GM21723 (cell line): ENCODE measurements around the gene TPRG1L.

Experiments used
- ATAC-seq: cut with Tn5 transposase; IDR thresholded peaks from one replicate; pipeline ENCODE4 v1.9.1; 2021; ENCODE audit warnings: mild to moderate bottlenecking, moderate library complexity; ENCODE audit not compliant: unreplicated experiment

The TPRG1L gene

GRCh38 chr1:3659093-3659492, 34.3 kb downstream of the TPRG1L start:
- ATAC-seq = no peak

GRCh38 chr1:3660704-3661103, 35.9 kb downstream of the TPRG1L start:
- ATAC-seq = no peak

DNA sequence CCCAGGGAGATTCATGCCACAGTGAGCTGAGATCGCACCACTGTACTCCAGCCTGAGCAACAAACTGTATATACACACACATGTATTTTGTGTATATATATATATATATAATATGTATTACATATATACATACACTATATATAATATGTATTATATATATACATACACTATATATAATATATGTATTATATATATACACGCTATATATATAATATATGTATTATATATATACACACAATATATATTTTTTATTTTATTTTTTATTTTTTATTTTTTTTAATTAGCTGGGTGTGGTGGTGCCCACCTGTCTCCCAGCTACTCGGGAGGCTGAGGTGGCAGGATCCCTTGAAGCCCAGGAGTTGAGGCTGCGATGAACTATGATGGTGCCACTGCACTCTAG, 36.8 kb downstream of the TPRG1L start:
- ATAC-seq = no peak

- ATAC-seq = no peak
These were observed 37.4 kb downstream of the TPRG1L start for GRCh38 chr1:3662080-3662671.

DNA sequence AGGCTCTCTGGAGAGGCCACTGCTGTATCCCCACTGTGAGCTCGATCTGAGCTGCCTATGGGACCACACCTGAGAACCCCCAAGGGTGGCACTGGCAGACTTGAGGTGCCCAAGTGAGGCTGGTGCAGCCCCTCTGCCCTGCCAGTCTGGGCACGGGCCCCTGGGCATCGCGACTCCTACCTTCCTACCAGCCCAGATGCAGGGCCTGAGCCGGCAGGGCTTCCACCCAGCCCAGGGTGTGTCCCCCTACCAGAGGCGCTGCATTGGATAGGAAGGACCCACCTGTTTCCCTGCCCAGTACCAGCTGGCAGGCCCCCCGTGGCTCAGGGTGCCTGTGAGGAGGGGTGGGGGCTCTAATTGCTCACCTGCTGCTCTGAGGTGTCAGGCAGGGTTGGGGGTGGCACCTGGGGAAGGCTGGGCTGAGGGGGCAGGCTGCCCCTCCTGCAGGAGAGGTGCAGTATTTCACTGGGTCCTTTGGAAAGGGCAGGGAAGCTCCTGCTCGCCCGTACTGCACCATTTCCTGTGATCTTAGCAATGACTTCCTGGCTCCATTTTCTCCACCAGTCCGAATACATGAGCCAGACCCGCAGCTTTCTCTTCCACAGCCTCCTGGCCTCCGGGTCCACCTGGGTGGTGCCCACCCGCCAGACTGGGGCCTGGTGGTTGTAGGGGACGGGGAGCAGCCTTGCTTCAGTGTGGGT, 39.3 kb downstream of the TPRG1L start:
- ATAC-seq = no peak

DNA sequence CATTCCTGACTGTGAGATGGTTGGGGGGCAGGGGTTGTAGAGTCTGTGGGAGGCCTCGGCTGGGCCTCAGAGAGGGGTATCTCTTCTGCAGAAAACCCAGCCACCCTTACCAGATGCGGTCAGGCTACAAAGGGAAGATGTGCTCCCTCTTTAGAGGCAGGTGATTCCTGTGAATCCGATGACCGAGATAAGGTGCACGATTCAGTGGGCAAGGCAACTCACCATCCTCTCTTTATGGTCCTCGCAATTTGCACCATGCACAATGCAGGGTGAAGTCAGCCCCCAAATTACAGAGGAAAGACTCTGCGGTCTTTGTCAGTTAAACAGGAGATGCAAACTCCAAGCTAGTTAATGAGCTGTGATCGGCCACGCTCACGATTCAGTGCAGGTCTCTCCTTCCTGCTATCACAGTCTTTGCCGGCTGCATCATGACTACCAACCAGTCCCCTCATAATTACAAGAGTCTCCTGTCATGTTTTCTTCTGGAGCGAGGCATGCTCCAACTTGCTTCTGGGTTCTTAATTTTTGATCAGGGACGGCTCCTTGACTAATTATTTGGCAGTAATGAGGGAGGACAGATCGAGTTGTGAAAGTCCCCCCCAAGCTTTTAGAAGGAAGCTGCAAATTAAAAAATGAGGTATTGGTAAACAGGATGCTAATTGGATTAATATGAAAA, 40.0 kb downstream of the TPRG1L start:
- ATAC-seq = no peak

- ATAC-seq = no peak
These were observed 43.3 kb downstream of the TPRG1L start for GRCh38 chr1:3668148-3668547.

DNA sequence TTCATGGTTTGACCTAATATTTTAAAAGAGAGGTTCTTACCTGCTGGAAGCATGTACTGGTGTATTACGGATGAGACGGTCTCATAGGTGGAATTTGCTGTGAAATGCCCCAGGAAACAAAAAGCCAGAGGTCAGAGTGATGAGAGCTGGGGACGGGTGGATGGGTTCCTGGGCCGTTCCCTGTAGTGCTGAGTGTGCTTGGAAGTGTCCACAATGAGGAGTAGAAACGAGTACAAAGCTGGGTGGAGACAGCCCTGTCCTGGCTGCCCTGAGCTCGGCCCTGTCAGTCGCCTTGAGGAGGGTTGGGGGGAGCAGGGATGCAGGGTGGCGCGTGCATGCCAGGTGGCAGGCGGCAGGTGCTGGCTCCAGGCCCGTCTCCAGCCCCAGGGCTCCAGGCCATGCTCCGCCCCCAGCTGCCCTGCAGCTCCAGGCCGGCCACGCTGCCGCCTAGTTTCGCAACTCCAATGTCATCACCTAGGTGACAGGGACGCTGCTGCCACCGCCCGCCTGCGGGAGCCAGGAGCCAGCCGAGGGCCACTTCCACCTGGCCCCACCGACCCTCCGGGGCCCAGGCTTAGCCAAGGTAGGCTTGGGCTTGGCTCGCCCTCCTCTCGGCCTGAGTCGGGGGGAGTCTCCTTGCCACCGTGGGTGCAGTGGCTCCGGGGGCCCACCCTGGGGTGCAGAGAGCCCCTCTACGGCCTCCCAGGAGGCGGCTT, 43.9 kb downstream of the TPRG1L start:
- no peak for ATAC-seq

GRCh38 chr1:3669421-3669821, 44.6 kb downstream of the TPRG1L start:
- ATAC-seq = no peak

DNA sequence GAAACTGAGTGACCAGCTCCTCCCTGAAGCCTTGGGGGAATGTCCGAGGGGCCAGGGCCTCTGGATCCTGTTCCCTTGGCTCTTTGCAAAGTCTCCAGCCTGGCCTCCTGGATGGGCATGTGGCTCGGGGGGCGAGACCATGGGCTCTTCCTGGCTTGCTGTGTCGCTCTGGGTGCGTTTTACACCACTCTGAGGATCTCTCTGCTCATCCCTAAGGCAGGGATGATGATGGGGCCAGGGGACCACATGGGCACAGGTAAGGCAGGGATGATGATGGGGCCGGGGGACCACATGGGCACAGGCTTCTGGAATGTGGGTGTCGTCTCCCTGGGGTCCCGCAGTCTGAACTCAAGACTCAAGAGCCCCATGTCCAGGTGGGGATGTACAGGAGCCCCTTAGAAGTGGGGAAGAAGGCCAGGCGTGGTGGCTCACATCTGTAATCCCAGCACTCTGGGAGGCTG, 45.2 kb downstream of the TPRG1L start:
- ATAC-seq = no peak

- no peak for ATAC-seq
These were observed 46.0 kb downstream of the TPRG1L start for GRCh38 chr1:3670823-3671265.

DNA sequence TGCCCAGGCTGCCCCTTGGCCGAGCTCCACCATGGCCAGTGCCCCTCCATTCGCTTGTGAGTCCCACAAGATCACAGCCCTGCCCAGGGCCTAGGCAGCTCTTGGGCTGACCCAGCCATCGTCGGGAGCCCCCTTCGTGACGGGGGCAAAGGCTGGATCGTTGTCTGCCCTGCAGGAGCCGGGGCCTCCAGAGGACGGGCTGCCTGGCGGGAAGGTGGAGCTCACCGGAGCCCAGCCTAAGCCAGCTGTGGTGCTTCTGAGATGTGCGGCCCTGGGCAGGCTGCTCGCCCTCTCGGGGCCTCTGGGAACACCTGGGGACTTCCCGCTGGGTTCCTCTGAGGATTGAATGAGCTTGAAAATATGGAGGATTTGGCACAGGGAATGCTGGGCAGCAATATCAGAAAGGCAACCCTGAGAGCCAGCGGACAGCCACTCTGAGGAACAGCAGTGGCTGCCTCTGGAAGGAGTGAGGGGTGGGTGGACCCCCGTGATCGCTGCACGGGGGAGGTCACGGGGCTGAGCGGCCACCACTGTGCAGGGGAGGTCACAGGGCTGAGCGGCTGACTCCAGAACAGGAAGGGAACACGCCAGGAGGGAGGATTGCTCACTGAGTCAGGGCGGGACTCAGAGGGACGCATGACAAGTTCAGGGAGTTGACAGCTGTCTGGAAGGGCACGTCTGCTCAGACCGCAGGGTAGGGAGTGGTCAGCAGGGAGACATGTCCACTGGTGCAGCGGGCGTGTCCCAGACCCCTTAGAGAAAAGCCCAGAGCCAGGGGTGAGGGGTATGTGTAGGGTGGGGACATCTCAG, 46.8 kb downstream of the TPRG1L start:
- no peak for ATAC-seq

GRCh38 chr1:3672231-3672970, 47.6 kb downstream of the TPRG1L start:
- ATAC-seq = no peak

GRCh38 chr1:3672971-3673361, 48.2 kb downstream of the TPRG1L start:
- no peak for ATAC-seq

GRCh38 chr1:3673381-3674099, 48.7 kb downstream of the TPRG1L start:
- ATAC-seq = no peak

- ATAC-seq = no peak
These were observed 49.6 kb downstream of the TPRG1L start for GRCh38 chr1:3674100-3675094.

GRCh38 chr1:3675436-3675835, 50.6 kb downstream of the TPRG1L start:
- no peak for ATAC-seq
